CD1c-positive myeloid dendritic cell (primary cell): Measurements from ENCODE around the gene IL1RAPL1.
"Not testable (repeated sequence)": the region's sequence is repeated elsewhere in the genome, so short reads cannot be mapped to it uniquely, and the experiment has no call there.

ENCODE experiments used
- DNase-seq: peaks from one replicate; pipeline ENCODE4 v3.0.0-alpha.2; 2016; ENCODE audit errors: extremely low spot score

The IL1RAPL1 gene

DNA sequence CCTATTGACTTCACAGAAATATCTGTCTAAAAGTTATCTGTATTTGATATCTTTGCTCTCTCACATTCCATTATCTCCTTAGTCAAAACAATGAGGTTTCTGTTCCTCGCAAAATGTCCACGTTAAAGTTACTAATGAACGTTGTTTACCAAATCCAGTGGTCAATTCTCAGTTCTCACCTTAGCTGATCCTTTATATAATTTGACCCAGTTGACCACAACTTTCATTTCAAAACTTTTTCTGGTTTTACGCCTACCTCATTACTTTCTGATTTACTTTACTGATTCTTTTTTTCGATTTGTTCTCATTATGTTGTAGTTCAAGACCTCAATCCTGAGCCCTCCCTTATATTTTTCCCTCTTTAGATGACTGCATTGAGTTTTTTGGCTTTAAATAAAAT is 186.6 kb downstream of the IL1RAPL1 start:
- DNase-seq = no peak

DNA sequence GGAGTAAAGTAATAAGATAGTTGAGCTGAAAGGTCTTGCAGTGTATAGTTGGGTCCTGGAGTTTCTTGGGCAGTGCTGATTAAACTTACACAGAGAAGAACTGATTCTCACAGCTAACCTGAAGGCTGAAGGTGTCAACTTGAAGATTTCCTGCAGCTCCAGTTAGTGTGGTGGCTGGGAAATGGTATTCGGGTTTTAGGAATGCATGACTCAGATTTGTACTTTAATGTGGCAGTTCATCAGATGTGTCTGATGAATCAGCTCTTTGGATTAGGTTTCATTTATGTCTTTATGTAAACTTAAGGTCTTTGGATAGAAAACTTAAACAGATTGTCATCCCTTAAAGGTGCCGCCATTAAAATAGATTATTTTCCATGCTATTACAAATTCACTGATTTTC is 200.0 kb downstream of the IL1RAPL1 start:
- DNase-seq = no peak

DNA sequence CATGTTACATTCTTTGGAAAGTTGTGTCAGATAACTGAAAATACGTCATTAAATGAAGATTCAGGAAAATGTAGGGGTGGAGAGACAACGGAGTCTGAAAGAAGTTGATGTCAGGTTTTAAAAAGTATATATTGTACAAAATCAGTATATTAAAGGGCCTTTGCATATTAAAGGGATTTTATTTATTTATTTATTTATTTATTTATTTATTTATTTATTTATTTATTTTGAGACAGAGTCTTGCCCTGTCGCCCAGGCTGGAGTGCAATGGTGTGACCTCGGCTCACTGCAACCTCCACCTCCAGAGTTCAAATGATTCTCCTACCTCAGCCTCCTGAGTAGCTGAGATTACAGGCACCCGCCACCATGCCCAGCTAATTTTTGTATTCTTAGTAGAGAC is 213.4 kb downstream of the IL1RAPL1 start:
- DNase-seq = not testable (repeated sequence)

DNA sequence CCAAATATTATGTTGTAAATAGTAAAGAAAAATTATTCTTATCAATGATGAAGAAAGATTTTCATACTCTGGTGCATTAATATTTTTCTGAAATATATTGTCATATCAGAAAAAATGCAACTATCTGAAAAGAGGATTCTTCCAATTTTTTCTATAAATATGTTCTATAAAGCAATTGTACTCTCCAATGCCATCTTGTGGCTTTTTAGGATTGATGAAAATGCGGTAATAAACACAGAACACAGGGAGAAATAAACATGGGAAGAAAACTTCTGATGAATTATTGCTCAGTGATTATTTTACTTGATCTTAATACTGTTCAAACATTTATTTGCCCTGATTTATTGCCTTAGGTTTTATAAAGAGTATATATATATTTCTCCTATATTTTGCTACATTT is 215.4 kb downstream of the IL1RAPL1 start:
- no peak for DNase-seq

DNA sequence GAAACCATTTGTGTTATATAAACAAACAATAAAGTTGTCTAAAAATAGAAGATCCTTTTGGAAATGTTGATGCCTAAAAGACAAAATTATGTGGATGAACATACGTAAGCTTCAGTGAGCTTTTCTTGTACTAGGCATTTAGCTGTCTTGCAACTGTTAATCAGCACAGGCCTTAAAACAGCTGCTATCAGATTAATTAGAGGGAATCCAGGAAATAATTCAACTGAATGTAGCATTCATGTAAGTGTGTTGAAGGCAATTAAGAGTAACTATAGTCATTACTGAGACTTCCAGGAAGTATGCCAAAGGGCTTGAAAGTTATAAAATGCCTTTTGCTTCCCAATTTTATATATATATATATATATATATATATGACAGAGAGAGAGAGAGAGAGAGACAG is 248.7 kb downstream of the IL1RAPL1 start:
- no peak for DNase-seq

DNA sequence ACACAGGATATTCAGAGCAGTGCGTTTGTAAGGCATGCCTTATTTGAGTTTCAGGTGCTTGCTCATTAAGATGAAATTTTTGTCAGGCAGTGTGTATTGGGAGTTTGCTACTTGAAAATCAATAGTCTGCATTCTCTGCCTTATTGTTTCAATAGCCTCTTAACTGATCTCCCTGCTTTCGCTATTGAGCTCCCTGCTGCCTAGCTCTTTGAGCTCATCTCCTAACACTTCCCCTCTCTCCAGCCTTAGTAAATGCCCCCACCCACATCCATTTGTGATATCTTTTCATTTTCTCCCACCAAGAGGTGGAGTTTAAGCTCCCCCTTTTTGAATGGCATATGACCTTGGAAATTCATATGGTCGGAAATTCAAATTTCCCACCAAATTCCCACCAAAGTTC is 256.6 kb downstream of the IL1RAPL1 start:
- DNase-seq = no peak

DNA sequence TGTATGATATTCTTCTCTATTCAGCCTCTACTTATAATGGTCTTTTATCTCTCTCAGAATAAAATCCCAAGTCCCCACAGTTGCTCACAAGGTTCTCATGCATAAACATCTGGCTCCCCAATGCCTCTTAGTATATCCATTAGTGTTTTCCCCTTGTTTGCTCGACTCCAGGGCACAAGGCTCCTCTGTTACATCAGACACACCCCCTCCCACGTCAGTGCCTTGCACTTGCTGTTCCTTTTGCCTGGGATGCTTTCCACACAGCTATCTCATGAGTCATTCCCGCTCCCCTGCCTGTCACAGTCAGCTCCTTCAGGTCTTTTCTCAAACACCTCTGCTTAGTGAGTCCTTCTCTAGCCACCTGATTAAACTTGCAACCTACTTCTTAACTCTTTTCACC is 260.2 kb downstream of the IL1RAPL1 start:
- no peak for DNase-seq

DNA sequence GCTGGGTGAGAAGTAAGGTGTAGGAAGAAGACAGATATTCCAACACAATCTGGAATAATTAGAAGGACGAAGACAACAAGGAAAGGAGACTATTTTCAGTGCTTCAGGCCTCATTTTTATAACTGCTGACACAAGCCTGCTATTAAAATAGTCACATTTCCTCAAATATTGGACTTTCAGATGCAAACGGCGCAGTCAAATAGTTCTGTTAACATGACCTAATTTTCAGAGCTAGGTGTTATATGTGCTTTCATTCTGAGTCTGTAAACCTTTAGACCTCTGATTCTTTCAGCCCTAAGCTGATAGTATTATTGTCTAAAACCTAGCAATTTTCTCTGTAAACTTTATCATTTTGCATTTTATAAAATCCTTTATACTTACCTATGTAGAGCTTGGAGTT is 261.5 kb downstream of the IL1RAPL1 start:
- no peak for DNase-seq

DNA sequence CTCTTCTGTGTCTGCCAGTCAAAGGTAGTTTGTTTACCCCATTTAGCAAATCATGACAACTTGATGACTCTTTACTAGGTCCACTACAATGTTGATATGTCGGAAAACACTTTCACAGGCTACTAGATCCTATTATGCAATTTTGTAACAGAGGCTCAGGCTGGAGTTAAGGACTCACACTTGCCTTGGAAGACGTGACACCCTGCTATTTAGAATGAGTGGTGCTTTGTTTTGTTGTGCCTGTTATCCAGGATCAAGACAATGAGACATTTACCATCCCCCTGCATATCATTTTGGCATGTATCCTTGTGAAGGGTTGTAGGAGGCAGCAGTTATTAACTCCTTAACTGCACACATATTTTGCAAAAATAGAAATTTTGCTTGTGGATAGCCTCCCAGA is 263.7 kb downstream of the IL1RAPL1 start:
- no peak for DNase-seq

DNA sequence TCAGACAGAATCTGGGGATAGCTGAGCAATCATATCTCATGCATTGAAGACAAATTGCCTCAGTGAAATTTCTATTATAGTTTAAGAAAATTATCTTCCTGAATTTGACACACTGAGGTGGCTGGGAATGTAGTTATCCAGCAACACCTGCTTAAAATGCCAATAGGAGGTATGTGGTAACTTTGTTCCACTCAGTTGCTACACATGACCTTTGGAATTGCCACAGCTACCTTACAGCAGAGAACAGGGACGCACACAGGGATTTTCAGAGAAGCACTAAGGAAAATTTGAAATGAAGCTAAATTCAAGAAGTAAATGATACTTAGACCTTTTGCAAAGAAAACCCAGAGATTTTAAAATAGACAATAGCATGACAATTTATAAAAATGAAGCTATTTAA is 264.6 kb downstream of the IL1RAPL1 start:
- no peak for DNase-seq

DNA sequence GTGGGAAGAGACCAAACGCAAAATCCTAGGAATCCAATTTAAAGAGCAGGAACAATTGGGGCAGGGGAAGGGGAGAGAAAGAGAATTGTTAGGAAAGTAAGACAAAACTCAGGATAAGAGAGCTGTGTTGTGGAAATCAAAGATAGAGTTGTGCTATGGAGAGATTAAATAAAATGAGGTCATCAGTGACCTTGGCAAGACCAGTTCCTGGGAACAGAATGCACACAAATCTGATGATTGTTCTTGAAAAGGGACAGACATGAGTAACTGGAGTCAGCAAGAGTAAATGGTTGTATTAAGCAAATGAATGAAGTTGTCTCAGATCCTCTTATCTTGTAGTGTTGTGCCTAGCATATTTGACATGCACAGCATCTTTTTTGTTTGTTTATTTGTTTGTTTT is 267.4 kb downstream of the IL1RAPL1 start:
- no peak for DNase-seq

DNA sequence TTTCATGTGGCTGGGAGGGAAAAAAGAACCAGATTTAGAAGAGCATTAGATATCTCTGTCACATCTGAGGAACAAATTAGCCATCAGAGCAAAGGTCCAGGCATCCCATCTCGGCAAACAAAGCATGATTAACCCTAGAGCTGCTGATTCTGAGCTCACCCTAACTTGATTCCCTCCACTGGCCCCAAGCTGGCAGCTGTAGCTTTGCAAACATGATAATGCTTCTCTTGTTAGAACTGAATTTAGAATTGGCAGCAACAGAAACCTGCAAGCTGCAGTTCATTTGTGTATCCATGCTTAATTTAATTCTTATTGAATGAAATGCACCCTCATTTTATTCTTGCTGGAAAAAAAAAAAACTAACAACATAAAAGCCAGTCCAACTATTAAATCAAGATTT is 289.2 kb downstream of the IL1RAPL1 start:
- no peak for DNase-seq

DNA sequence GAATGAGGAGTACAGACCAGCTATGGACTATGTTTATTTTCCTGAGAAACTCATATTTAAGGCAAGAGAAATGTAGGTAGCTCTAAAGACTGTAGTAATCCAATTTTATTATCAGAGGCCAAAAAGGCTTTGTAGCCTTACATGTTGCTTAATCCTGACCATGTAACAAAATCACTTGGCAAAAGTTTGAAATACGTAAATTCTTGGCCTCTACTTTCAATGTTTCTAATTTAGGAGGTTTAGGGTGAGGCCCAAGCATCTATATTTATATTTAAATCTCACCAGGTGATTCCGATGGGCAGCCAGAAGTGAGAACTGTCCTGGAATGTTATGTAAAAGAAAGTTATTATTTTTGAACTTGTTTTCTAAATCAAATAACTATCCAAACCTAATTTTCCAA is 289.7 kb downstream of the IL1RAPL1 start:
- no peak for DNase-seq

DNA sequence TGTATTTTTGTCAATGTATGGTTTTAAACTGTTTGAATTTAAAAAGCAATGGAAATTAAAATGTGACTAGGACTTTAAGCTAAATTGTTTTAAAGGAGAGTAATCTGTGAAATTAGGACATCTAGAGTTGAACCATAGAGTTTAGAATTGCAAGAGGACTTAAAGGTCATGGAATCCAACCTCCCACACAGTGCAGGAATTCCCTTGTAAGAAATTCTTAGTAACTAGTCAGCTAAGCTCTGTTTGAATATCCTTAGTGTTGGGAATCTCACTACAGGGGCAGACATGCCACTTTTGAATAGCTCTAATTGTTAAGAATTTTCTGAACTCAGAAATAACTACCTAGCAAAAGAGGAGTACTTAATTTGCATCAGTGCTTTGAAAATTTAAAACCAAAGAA is 292.9 kb downstream of the IL1RAPL1 start:
- no peak for DNase-seq

DNA sequence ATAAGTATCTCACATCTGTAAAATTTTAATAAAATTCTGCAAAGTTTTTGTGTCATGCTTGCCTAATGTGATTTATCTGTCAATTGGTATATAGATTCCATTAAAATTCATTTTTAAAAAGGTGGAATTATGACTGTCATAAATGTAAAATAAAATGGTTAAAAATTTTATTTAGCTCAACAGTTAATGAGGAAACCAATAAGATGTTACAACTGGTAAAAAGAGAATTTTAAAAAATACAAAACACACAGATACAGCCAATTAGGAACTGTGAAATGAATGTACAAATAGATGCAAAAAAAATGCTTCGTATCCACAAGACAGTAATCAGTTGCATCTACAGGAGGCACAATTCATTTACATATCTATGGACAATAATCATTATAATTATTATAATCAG is 297.6 kb downstream of the IL1RAPL1 start:
- no peak for DNase-seq

DNA sequence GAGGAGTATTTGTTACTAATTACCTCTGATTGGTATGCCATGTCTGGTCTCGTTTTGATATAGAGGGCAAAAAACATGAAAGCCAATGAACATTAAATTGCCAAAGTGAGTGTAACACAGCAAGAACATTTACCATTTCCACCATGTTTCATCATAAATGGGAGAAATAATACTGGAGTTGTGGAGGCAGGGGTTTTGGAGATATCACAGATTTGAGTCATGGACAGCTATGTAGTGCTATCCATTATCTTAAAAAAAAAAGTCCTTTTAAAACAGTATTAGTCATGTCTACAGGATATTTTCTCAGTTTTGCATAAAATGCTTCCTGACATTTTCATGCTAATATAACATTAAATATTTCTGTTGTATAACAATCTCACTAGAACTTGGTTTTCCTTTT is 301.2 kb downstream of the IL1RAPL1 start:
- no peak for DNase-seq

DNA sequence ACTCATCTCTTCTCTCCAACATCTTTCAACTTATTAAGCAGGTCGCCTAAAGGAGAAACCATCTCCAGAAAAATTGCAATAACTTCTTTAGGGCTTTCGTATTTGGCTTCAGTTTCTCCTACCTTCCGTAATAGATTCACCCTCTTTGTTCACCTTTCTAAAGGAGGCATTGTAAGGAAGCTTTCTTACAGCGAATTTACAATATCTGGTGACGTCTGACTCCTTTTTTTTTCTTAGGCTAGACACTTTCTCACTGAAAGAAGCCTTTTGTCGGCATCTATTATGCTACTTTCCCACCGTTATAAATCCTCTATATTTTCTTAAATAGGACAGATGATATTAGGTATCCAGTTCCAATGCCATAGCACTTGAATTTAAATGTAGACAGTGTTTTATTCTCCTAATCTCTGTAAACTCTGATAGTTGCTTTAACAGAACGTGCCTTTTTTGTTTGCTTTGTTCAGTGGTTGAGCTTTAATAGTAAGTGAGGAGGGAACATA is 302.4 kb downstream of the IL1RAPL1 start:
- no peak for DNase-seq

DNA sequence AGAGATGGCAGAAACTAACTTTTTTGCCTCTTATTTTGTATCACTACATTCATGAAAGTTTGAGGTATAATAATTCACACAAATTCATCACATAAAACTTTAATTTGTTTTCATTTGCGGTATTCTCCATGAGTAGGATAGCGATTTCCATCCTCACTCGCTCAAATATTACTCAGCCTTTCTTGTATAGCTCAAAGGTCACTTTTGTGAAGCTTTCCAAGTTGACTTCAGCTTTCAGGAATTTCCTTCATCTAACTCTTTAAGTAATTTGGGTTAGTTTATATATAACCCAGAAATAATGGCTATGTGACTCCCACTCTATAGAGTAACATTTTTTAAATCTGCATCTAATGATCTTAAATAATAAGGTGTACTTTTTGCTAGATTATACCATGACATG is 314.4 kb downstream of the IL1RAPL1 start:
- DNase-seq = no peak

DNA sequence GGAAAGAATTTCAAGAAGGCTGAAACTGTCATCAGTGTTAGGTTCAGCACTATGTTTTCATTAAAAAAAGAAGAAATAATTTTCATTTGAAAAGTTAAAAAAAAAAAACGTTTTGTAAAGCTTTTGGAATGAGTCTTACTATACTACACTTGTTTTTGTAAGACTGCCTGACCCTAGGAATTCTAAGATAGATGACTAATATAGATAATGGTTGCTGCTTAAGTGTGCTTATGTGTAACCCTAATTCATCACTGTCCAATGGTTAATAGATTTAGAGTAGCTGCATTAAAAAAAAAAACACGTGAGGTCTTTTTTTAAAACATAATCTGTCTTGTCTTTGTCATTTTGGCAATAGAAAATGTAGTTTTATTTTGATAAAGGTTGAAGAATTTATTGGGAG is 323.2 kb downstream of the IL1RAPL1 start:
- no peak for DNase-seq

DNA sequence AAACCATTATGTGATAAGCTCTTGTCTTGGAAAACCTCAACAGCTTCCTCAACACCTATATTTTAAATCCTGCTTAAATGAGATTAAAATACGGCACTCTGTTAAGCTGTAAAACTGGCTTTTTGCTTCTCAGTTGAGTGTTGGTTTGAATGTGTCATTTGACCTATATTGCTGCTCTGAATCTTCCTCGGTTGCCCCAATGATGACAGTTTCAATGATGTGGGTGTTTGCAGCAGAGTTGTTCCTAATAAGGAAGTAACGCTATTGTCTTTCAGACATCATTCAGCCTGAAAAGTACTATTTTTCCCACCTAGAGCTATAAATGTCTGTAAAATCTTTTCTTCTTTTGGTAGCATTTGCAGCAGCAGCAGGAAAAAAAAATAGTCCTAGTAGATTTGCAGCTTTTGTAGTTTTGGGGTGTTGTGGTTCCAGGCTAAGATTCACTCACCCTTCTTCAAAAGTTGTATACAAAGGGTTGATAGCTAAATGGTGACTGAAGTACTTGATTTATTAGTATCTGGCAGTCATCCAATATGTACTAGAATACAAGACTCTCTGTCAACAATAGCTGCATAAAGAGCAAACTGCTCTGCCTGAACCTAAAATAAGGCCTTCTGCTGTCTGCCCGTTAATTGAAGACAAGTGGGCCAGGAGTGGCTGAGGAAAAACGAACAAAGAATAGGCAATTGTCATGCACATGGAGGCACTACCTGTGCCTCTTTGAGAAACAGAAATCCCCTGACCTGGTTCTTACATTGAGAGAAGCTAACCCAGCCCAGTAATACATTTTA is 333.1 kb downstream of the IL1RAPL1 start:
- no peak for DNase-seq

DNA sequence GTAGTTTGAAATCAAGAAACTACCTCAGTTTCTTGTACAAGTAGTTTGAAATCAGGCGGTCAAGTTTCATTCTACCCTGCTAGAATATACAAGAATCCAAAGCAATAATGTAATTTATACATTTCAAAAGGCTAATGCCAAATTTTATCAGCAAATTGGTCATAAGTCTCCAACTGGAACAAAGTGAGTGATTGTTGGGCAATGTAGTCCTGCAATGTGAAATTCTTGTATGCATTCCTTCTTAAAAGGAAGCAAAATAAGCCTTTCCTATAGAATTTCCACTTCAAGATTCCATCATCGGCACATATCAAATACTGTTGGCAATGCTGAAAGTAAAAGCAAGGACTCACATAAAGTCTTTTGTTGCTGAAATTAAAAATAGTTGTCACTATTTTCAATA is 334.9 kb downstream of the IL1RAPL1 start:
- DNase-seq = no peak

DNA sequence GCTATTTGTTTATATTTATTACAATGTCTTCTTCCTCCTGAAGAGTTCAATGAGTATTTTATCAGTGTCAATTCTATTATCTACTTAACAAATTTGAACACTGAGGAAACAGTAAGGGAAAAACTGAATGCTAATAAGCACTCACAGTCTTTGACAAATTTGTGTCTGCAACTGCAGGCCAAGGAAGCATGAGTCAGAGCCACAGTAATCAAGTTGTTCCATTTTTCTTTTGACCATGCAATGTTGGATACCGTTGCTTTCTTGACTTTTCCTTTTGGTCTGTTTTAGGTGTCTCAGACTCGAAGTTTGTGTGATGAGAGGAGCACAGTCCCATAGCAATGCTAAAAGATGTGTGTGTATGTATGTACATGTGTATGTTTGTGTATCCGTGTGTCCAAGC is 359.6 kb downstream of the IL1RAPL1 start:
- no peak for DNase-seq

DNA sequence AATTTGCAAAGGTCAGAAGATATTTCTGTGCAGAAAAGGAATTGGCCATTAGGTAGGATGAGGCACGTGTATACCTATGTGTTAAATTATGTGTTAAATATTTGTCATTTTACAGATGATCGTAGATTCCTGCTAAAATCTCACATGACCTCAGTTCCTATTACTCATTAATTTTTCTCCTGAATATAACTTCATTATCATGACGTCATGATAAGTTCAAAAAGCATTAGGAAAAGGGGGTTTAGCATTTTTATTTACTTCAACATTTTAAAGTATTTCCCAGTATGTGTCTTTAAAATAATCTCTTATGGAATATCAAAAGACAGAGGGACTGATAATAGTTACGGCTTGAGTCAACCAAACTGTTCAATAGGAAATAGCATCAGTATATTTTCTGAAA is 372.8 kb downstream of the IL1RAPL1 start:
- no peak for DNase-seq

DNA sequence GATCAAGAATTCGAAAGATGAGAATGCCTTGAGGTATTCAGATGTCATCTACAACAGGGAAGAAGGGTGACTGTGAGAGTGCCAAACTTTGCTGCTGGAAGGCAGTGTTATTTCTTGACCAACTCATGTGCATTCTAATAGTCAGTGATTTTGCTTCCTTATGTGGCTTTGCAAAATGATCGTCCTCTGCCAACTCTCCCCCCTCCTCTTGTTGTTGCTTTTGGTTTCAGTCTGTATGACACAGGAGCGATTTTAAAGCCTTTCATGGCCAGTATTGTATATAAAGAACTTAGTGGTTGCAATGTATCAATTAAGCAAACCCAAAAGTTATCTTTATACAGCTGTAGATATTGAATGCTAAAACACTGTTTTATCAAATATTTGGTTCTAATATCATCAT is 379.1 kb downstream of the IL1RAPL1 start:
- DNase-seq = no peak
